Astrocyte (in vitro differentiated cells and primary cell): ENCODE results near the gene KIF21B. TPM values are rescaled to one million over a fixed set of nuclear protein-coding genes. Genes with fewer than 3 reads are reported as not detected.
A peak's percentile ranks its signal among the peaks of the same experiment; 100 is the strongest.

ENCODE experiments used
- DNase-seq: peaks from one replicate; pipeline ENCODE4 v3.0.0-alpha.2; 2010; ENCODE audit warnings: low read depth
- FAIRE-seq: peaks from 2 replicates; lab custom pipeline; 2011; peaks lifted over from hg19 to GRCh38; lab: Jason Lieb, UNC
- H2AFZ ChIP-seq: 2 replicates; pipeline ENCODE4 v1.6.0; 2012; ENCODE audit warnings: low read depth, low read length, inconsistent platforms
- H3K27ac ChIP-seq: 2 replicates; pipeline ENCODE4 v1.5.1; 2011; ENCODE audit warnings: low read depth, low read length, inconsistent platforms
- H3K27me3 ChIP-seq: 2 replicates; pipeline ENCODE4 v1.6.0; 2011; ENCODE audit warnings: low read length, inconsistent platforms; ENCODE audit not compliant: insufficient read depth
- H3K36me3 ChIP-seq: 2 replicates; pipeline ENCODE4 v1.5.1; 2011; ENCODE audit warnings: low read length, inconsistent platforms; ENCODE audit not compliant: insufficient read depth
- H3K4me1 ChIP-seq: 2 replicates; pipeline ENCODE4 v1.5.1; 2011; ENCODE audit warnings: low read length, inconsistent platforms; ENCODE audit not compliant: insufficient read depth
- H3K4me2 ChIP-seq: 2 replicates; pipeline ENCODE4 v1.6.0; 2012; ENCODE audit warnings: low read length, inconsistent platforms
- H3K4me3 ChIP-seq: 2 replicates; pipeline ENCODE4 v1.5.1; 2011; ENCODE audit warnings: low read depth, mild to moderate bottlenecking, low read length, inconsistent platforms; ENCODE audit not compliant: insufficient read depth
- H3K79me2 ChIP-seq: 2 replicates; pipeline ENCODE4 v1.6.0; 2012; ENCODE audit warnings: mild to moderate bottlenecking, low read length, inconsistent platforms; ENCODE audit not compliant: insufficient read depth
- H3K9ac ChIP-seq: 2 replicates; pipeline ENCODE4 v1.6.0; 2012; ENCODE audit warnings: mild to moderate bottlenecking, low read length, inconsistent platforms
- H3K9me3 ChIP-seq: 2 replicates; pipeline ENCODE4 v1.5.1; 2012; ENCODE audit warnings: low read depth, mild to moderate bottlenecking, low read length, inconsistent platforms; ENCODE audit not compliant: insufficient read depth
- H4K20me1 ChIP-seq: 2 replicates; pipeline ENCODE4 v1.6.0; 2012; ENCODE audit warnings: low read length, inconsistent platforms; ENCODE audit not compliant: insufficient read depth
- H3K27ac Mint-ChIP-seq: one replicate; pipeline ENCODE4 v1.8.0; 2021; ENCODE audit warnings: mild to moderate bottlenecking, mixed read lengths; ENCODE audit not compliant: unreplicated experiment
- H3K27me3 Mint-ChIP-seq: one replicate; pipeline ENCODE4 v1.8.0; 2021; ENCODE audit warnings: low read depth, mixed read lengths; ENCODE audit not compliant: unreplicated experiment
- H3K36me3 Mint-ChIP-seq: one replicate; pipeline ENCODE4 v1.8.0; 2021; ENCODE audit warnings: low read depth, mixed read lengths; ENCODE audit not compliant: unreplicated experiment
- H3K4me1 Mint-ChIP-seq: one replicate; pipeline ENCODE4 v1.8.0; 2021; ENCODE audit warnings: low read depth, mixed read lengths; ENCODE audit not compliant: unreplicated experiment
- H3K4me3 Mint-ChIP-seq: one replicate; pipeline ENCODE4 v1.8.0; 2021; ENCODE audit warnings: mild to moderate bottlenecking, moderate library complexity, mixed read lengths; ENCODE audit not compliant: unreplicated experiment
- H3K9me3 Mint-ChIP-seq: one replicate; pipeline ENCODE4 v1.8.0; 2021; ENCODE audit warnings: mild to moderate bottlenecking, mixed read lengths; ENCODE audit not compliant: unreplicated experiment
- EZH2 ChIP-seq: IDR thresholded peaks from 2 replicates; pipeline ENCODE4 v1.6.1; 2012; ENCODE audit warnings: mild to moderate bottlenecking, low read length, inconsistent platforms; ENCODE audit not compliant: insufficient read depth
- total RNA-seq: library from RNA; stranded (reverse); gene quantifications from 2 replicates; pipeline ENCODE4 v1.2.1, GENCODE V29; 2021
- TF ChIP-seq, protein P1 (sequence below): IDR thresholded peaks from 2 replicates; pipeline ENCODE4 v1.5.1; 2011; ENCODE audit warnings: low read depth, mild to moderate bottlenecking, inconsistent platforms, low read length, moderate library complexity; ENCODE audit not compliant: insufficient read depth

The KIF21B gene
- total RNA-seq, 1 donor from 2014 or later = 4.7 TPM

DNA sequence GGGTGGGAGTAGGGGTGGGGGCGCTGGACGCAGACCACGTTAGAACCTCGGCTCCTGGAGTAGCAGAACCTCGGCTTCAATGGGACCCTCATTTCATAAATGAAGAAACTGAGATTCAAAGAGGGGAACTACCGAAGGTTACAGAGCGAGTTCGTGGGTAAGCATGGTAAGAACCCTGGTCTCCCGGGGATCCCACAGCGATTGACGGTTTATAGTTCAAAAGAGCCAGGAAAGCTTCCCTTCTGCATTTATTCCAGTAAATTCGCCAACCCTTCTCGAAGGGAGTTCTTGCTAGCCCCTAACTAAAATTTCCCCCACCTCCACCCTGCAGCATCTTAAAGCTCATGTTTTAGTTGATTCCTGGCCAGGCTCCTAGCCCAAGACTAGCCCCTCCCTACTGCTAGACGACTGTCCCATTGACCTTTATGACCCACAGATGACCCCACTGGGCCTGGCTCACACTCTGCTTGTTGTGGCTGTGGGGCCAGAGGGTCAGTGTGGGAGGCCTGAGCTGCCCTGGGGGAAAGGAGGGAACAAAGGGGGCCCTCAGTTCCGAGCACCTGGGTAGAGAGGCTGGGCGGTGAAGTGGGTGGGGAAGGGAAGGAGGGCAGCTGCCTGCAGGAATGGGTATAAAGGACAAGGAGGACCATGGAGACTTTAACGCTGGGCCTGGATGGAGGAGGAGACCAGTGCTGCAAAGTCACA lies 558 bp upstream of the KIF21B start:
- Histone ChIP-seq H3K9ac (no peak overlapping the region), H3K27me3 (no peaks in the 10 kb centered on the region), H3K36me3 (no peaks in the 10 kb centered on the region), H2AFZ (no peak overlapping the region), H3K79me2 (no peaks in the 10 kb centered on the region), H3K27ac (no peak overlapping the region), H4K20me1 (no peaks in the 10 kb centered on the region), H3K4me2 (no peak overlapping the region), H3K4me3 (no peak overlapping the region), H3K4me1 (peaks cover 22% of the 10 kb centered on the region), H3K9me3 (no peaks in the 10 kb centered on the region)
- no peak for FAIRE-seq
- Mint-ChIP-seq H3K27ac (peak overlapping the region; percentile 41), H3K27me3 (peaks cover 8% of the 10 kb centered on the region), H3K36me3 (no peaks in the 10 kb centered on the region), H3K9me3 (no peaks in the 10 kb centered on the region), H3K4me1 (peaks cover 35% of the 10 kb centered on the region), H3K4me3 (peak overlapping the region; percentile 73)
- no peak for DNase-seq
- TF ChIP-seq EZH2 = no peak
- TF ChIP-seq, protein P1, sequence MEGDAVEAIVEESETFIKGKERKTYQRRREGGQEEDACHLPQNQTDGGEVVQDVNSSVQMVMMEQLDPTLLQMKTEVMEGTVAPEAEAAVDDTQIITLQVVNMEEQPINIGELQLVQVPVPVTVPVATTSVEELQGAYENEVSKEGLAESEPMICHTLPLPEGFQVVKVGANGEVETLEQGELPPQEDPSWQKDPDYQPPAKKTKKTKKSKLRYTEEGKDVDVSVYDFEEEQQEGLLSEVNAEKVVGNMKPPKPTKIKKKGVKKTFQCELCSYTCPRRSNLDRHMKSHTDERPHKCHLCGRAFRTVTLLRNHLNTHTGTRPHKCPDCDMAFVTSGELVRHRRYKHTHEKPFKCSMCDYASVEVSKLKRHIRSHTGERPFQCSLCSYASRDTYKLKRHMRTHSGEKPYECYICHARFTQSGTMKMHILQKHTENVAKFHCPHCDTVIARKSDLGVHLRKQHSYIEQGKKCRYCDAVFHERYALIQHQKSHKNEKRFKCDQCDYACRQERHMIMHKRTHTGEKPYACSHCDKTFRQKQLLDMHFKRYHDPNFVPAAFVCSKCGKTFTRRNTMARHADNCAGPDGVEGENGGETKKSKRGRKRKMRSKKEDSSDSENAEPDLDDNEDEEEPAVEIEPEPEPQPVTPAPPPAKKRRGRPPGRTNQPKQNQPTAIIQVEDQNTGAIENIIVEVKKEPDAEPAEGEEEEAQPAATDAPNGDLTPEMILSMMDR = no peak

DNA sequence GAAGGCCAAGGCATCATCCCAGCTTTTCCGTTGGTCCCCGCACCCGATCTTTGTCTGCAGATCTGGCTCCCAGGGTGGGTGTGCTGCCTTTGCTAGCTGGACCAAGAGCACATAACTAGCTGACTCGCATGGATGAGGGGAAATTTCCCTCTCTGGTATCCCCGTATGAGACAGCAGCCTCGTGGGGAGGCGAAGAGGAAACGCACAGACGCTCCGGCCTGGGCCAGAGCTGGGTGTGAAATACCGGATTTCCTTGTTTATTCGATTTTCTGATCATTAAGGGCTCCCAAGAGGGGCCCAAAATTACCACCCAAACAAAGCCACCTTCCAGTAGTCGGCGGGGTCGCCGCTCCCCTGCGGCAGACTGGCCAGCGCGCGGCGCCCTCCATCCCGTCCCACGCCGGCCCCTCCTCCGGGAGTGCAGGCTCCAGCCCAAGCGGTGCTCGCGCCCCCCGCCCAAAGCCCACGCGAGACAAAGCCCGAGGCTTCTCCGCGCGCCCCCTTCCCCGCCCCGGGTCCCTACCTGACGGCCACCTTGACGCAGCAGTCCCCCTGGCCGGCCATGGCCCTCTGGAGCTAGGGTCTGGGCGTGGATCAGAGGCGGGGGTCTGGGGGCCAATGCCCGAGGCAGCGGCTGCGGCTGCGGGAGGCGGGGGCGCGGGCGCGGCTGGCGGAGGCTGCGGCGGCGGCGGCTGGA lies 546 bp downstream of the KIF21B start:
- H3K9me3 Mint-ChIP-seq = no peaks in the 10 kb centered on the region
- no peak for DNase-seq
- Histone ChIP-seq H3K4me2 (peak overlapping the region; percentile 84), H2AFZ (peak overlapping the region; percentile 22), H3K79me2 (no peaks in the 10 kb centered on the region), H3K27me3 (no peaks in the 10 kb centered on the region), H3K4me1 (peaks cover 22% of the 10 kb centered on the region), H3K27ac (no peak overlapping the region), H3K9ac (peak overlapping the region; percentile 59), H3K9me3 (no peaks in the 10 kb centered on the region), H3K36me3 (no peaks in the 10 kb centered on the region), H3K4me3 (peak overlapping the region; percentile 46), H4K20me1 (no peaks in the 10 kb centered on the region)
- H3K4me1 Mint-ChIP-seq = peaks cover 40% of the 10 kb centered on the region
- TF ChIP-seq, protein P1 = no peak
- TF ChIP-seq EZH2 = no peak
- no peaks in the 10 kb centered on the region for H3K36me3 Mint-ChIP-seq
- H3K4me3 Mint-ChIP-seq = peak overlapping the region; percentile 88
- no peak overlapping the region for H3K27ac Mint-ChIP-seq
- FAIRE-seq = no peak
- peaks cover 8% of the 10 kb centered on the region for H3K27me3 Mint-ChIP-seq

DNA sequence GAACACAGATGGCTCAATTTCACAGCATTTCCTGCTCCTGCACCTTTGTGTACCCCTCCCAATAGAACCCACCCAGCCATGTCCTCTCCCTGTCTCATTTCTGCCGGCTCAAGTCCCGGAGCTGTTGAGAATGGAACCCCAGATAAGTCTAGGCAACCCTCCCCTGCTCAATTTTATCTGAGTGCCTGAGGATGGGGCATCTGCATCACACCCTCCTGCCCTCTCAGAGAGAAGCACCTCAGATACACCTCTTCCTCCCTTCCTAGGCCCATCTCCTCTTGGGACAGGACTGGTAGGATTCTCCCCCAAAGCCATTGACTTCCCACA lies 1.1 kb downstream of the KIF21B start:
- TF ChIP-seq, protein P1 = no peak
- TF ChIP-seq EZH2 = no peak
- Histone ChIP-seq H3K27me3 (no peaks in the 10 kb centered on the region), H2AFZ (no peak overlapping the region), H3K36me3 (no peaks in the 10 kb centered on the region), H3K4me3 (peak overlapping the region; percentile 46), H3K9ac (peak overlapping the region; percentile 59), H3K4me1 (peaks cover 22% of the 10 kb centered on the region), H3K4me2 (peak overlapping the region; percentile 84), H3K9me3 (no peaks in the 10 kb centered on the region), H3K27ac (no peak overlapping the region), H3K79me2 (no peaks in the 10 kb centered on the region), H4K20me1 (no peaks in the 10 kb centered on the region)
- H3K9me3 Mint-ChIP-seq = no peaks in the 10 kb centered on the region
- peak overlapping the region; percentile 88 for H3K4me3 Mint-ChIP-seq
- H3K27ac Mint-ChIP-seq = no peak overlapping the region
- H3K36me3 Mint-ChIP-seq = no peaks in the 10 kb centered on the region
- H3K4me1 Mint-ChIP-seq = peaks cover 42% of the 10 kb centered on the region
- H3K27me3 Mint-ChIP-seq = peaks cover 8% of the 10 kb centered on the region
- no peak for DNase-seq
- FAIRE-seq = no peak
